BE2C (cell line): Measurements from ENCODE around the gene PAFAH2. TPM values are rescaled to one million over a fixed set of nuclear protein-coding genes. Genes with fewer than 3 reads are reported as not detected.

Source experiments
- DNase-seq: peaks from one replicate; pipeline ENCODE4 v3.0.0-alpha.2; 2020
- H3K27me3 ChIP-seq: fragments of 250-450 bp; sonication (Bioruptor Pico); 2 replicates; pipeline ENCODE4 v1.5.1; 2020; ENCODE audit warnings: mild to moderate bottlenecking
- H3K36me3 ChIP-seq: fragments of 250-450 bp; sonication (Bioruptor Pico); 2 replicates; pipeline ENCODE4 v1.5.1; 2020; ENCODE audit warnings: mild to moderate bottlenecking
- H3K4me1 ChIP-seq: fragments of 250-450 bp; sonication (Bioruptor Pico); 2 replicates; pipeline ENCODE4 v1.5.1; 2020
- H3K4me3 ChIP-seq: 2 replicates; pipeline ENCODE4 v1.5.1; 2011; ENCODE audit warnings: low read depth, low read length
- H3K9me3 ChIP-seq: fragments of 250-450 bp; sonication (Bioruptor Pico); 2 replicates; pipeline ENCODE4 v1.5.1; 2020
- CTCF ChIP-seq: IDR thresholded peaks from 2 replicates; pipeline ENCODE4 v1.5.1; 2012; ENCODE audit warnings: mild to moderate bottlenecking, low read depth, low read length
- polyA plus RNA-seq: library from polyadenylated mRNA; unstranded; fragments of >200 nt; gene quantifications from one replicate; pipeline ENCODE4 v1.2.1, GENCODE V29; 2012; ENCODE audit warnings: low read depth, missing spikeins; ENCODE audit not compliant: insufficient read length, insufficient read depth

PAFAH2 gene
- polyA plus RNA-seq = 6.9 TPM

GRCh38 chr1:25997828-25998761 lies at the start of gene PAFAH2:
Gene PAFAH2, minus strand, starts transcription at chr1:25998063. Its CDS starts 7,247 bp downstream, at chr1:25990816.
- Histone ChIP-seq H3K9me3 (no peaks in the 10 kb centered on the region), H3K4me3 (peak within 1 kb of the TSS; percentile 70), H3K27me3 (no peaks in the 10 kb centered on the region), H3K36me3 (no peaks in the 10 kb centered on the region), H3K4me1 (peaks cover 11% of the 10 kb centered on the region)
- TF ChIP-seq CTCF = peak; percentile 81
- DNase-seq = peak; percentile 90

GRCh38 chr1:26047278-26047874 lies 49.5 kb upstream of the PAFAH2 start:
- Histone ChIP-seq H3K36me3 (no peaks in the 10 kb centered on the region), H3K4me1 (no peaks in the 10 kb centered on the region), H3K9me3 (no peaks in the 10 kb centered on the region), H3K27me3 (peaks cover 53% of the 10 kb centered on the region), H3K4me3 (no peak overlapping the region)
- TF ChIP-seq CTCF = no peak
- DNase-seq = no peak

- DNase-seq = no peak
- H3K4me3 ChIP-seq = no peak overlapping the region
- no peaks in the 10 kb centered on the region for H3K9me3 ChIP-seq
- no peak for TF ChIP-seq CTCF
- peaks cover 53% of the 10 kb centered on the region for H3K27me3 ChIP-seq
- H3K36me3 ChIP-seq = no peaks in the 10 kb centered on the region
- no peaks in the 10 kb centered on the region for H3K4me1 ChIP-seq
These were observed 48.6 kb upstream of the PAFAH2 start for GRCh38 chr1:26046246-26047095.

GRCh38 chr1:26045722-26046245 lies 47.9 kb upstream of the PAFAH2 start, which contains the start of gene SLC30A2:
Gene SLC30A2, minus strand, starts transcription at chr1:26046118. Its CDS starts 222 bp downstream, at chr1:26045896.
- Histone ChIP-seq H3K4me3 (no peak within 1 kb of the TSS), H3K9me3 (no peaks in the 10 kb centered on the region), H3K36me3 (no peaks in the 10 kb centered on the region), H3K27me3 (peaks cover 53% of the 10 kb centered on the region), H3K4me1 (no peaks in the 10 kb centered on the region)
- TF ChIP-seq CTCF = no peak
- no peak for DNase-seq

GRCh38 chr1:26044971-26045721 lies 47.3 kb upstream of the PAFAH2 start:
- peaks cover 53% of the 10 kb centered on the region for H3K27me3 ChIP-seq
- no peak overlapping the region for H3K4me3 ChIP-seq
- no peak for DNase-seq

More at GRCh38 chr1:26044971-26045721, 47.3 kb upstream of the PAFAH2 start:
- Histone ChIP-seq H3K4me1 (no peaks in the 10 kb centered on the region), H3K9me3 (no peaks in the 10 kb centered on the region), H3K36me3 (no peaks in the 10 kb centered on the region)
- TF ChIP-seq CTCF = no peak
